RCC 7860 (cell line): Measurements from ENCODE around the gene ADD3.
"Not testable (repeated sequence)": the region's sequence is repeated elsewhere in the genome, so short reads cannot be mapped to it uniquely, and the experiment has no call there.

ENCODE experiments used
- DNase-seq: peaks from one replicate; pipeline ENCODE4 v3.0.0-alpha.2; 2015; ENCODE audit warnings: low spot score
- FAIRE-seq: peaks from 2 replicates; lab custom pipeline; 2012; peaks lifted over from hg19 to GRCh38; lab: Jason Lieb, UNC

ADD3 gene

GRCh38 chr10:110029450-110029849, 21.7 kb downstream of the ADD3 start:
- no peak for FAIRE-seq
- DNase-seq: no peak

- DNase-seq (no peak), FAIRE-seq (no peak)
These were observed 25.3 kb downstream of the ADD3 start for GRCh38 chr10:110032801-110033700.

GRCh38 chr10:110033701-110034235, 26.0 kb downstream of the ADD3 start:
- no peak for FAIRE-seq
- no peak for DNase-seq

GRCh38 chr10:110034596-110034995, 26.8 kb downstream of the ADD3 start:
- no peak for DNase-seq
- FAIRE-seq: no peak

- no peak for FAIRE-seq
- no peak for DNase-seq
These were observed 27.5 kb downstream of the ADD3 start for GRCh38 chr10:110035070-110035921.

GRCh38 chr10:110036640-110037039, 28.9 kb downstream of the ADD3 start:
- no peak for FAIRE-seq
- DNase-seq: no peak

- DNase-seq (no peak), FAIRE-seq (no peak)
These were observed 31.5 kb downstream of the ADD3 start for GRCh38 chr10:110039254-110039653.

- no peak for DNase-seq
These were observed 32.3 kb downstream of the ADD3 start for GRCh38 chr10:110040108-110040507.

GRCh38 chr10:110040767-110041478, 33.1 kb downstream of the ADD3 start:
- FAIRE-seq: peak; percentile 97
- peak; percentile 84 for DNase-seq

More at GRCh38 chr10:110040108-110040507, 32.3 kb downstream of the ADD3 start:
- FAIRE-seq: no peak

- DNase-seq: no peak
- FAIRE-seq: no peak
These were observed 33.7 kb downstream of the ADD3 start for GRCh38 chr10:110041479-110041829.

- no peak for FAIRE-seq
- DNase-seq: peak; percentile 88
These were observed 34.4 kb downstream of the ADD3 start for GRCh38 chr10:110042181-110042580.

- FAIRE-seq (no peak), DNase-seq (peak; percentile 62)
These were observed 35.1 kb downstream of the ADD3 start for GRCh38 chr10:110042891-110043290.

- DNase-seq: no peak
- no peak for FAIRE-seq
These were observed 36.9 kb downstream of the ADD3 start for GRCh38 chr10:110044681-110045080.

- FAIRE-seq (no peak), DNase-seq (no peak)
These were observed 38.0 kb downstream of the ADD3 start for GRCh38 chr10:110045772-110046171.

- DNase-seq, FAIRE-seq: not testable (repeated sequence)
These were observed 40.4 kb downstream of the ADD3 start for GRCh38 chr10:110048145-110048544.

- DNase-seq (no peak), FAIRE-seq (no peak)
These were observed 41.0 kb downstream of the ADD3 start for GRCh38 chr10:110048781-110049180.

GRCh38 chr10:110049889-110050591, 42.3 kb downstream of the ADD3 start:
- DNase-seq, FAIRE-seq: not testable (repeated sequence)

GRCh38 chr10:110051487-110051886, 43.7 kb downstream of the ADD3 start:
- DNase-seq (no peak), FAIRE-seq (no peak)

GRCh38 chr10:110052916-110053315, 45.1 kb downstream of the ADD3 start:
- FAIRE-seq (no peak), DNase-seq (no peak)

GRCh38 chr10:110056822-110057221, 49.0 kb downstream of the ADD3 start:
- DNase-seq (peak; percentile 27), FAIRE-seq (peak; percentile 86)
